HCT116 (cell line): Measurements from ENCODE around the gene UTS2. TPM values are rescaled to one million over a fixed set of nuclear protein-coding genes. Genes with fewer than 3 reads are reported as not detected.

Experiments
- ATAC-seq: fragments of 200-7000 bp; cut with Tn5 transposase; 2 replicates; pipeline ENCODE4 v1.9.1; 2020; ENCODE audit warnings: mild to moderate bottlenecking, moderate library complexity
- BruUV-seq: library from RNA; stranded (reverse); fragments of 400-500 nt; replicated peaks from 2 replicates; lab custom pipeline; 2021; lab: Mats Ljungman, UMichigan
- CTCF ChIA-PET: fragments of 300-600 bp; sonication (Branson Sonifier 250); formaldehyde crosslinking; loops from one replicate; lab custom pipeline; 2021; ENCODE audit warnings: antibody characterized with exemption; lab: Charles Lee
- POLR2A ChIA-PET: fragments of 300-600, 350-600 bp; sonication (Branson Sonifier 250); formaldehyde crosslinking; loops from one replicate; lab custom pipeline; 2021; ENCODE audit warnings: antibody characterized with exemption; lab: Charles Lee
- RAD21 ChIA-PET, 2 experiments: fragments of 300-600 bp; sonication (Branson Sonifier 250); formaldehyde crosslinking; loops; one replicate each; lab custom pipeline; 2023; ENCODE audit warnings: low total read pairs in 2 of 2; ENCODE audit not compliant: uncharacterized antibody in 2 of 2, unreplicated experiment in 2 of 2, low non-redundant PET in 1 of 2; lab: Charles Lee
- DNase-seq: peaks from one replicate; pipeline ENCODE4 v3.0.0-alpha.2; 2010; ENCODE audit warnings: low read depth, low spot score
- H2AFZ ChIP-seq: fragments of 200-600 bp; shearing (Covaris generic), sonication (generic); 2 replicates; pipeline ENCODE4 v1.6.1; 2017; ENCODE audit warnings: low read depth, mixed run types, mixed read lengths, antibody characterized with exemption, low read length; ENCODE audit not compliant: poor library complexity, severe bottlenecking
- H3K27ac ChIP-seq: 2 replicates; pipeline ENCODE4 v1.5.1; 2012; ENCODE audit warnings: low read depth, low read length
- H3K27me3 ChIP-seq: fragments of 200-600 bp; sonication (generic); 2 replicates; pipeline ENCODE4 v1.6.1; 2016; ENCODE audit warnings: mixed run types, low read length, mixed read lengths; ENCODE audit not compliant: insufficient read depth
- H3K36me3 ChIP-seq, 2 experiments: fragments of 200-500 bp in 1 of 2; fragments of 200-600 bp in 1 of 2; sonication (Bioruptor generic) in 1 of 2; sonication (generic) in 1 of 2; 2 replicates each; pipeline versions ENCODE4 v1.5.1 to v1.6.1; 2014 to 2016; ENCODE audit warnings: low read length in 2 of 2, inconsistent platforms in 1 of 2, mixed read lengths in 1 of 2, mixed run types in 1 of 2; ENCODE audit not compliant: insufficient read depth in 2 of 2, control insufficient read depth in 1 of 2
- H3K4me1 ChIP-seq, 2 experiments: fragments of 200-600 bp in 1 of 2; sonication (generic) in 1 of 2; 2 replicates each; pipeline versions ENCODE4 v1.5.1 to v1.6.1; 2012 to 2017; ENCODE audit warnings: low read length in 2 of 2, inconsistent platforms in 1 of 2, mild to moderate bottlenecking in 1 of 2, mixed read lengths in 1 of 2, mixed run types in 1 of 2, moderate library complexity in 1 of 2; ENCODE audit not compliant: insufficient read depth in 2 of 2, control insufficient read depth in 1 of 2
- H3K4me2 ChIP-seq: fragments of 200-600 bp; sonication (generic); 2 replicates; pipeline ENCODE4 v1.6.1; 2017; ENCODE audit warnings: mixed run types, low read length, mixed read lengths
- H3K4me3 ChIP-seq, 2 experiments: fragments of 200-600 bp in 1 of 2; sonication (generic) in 1 of 2; replicated peaks in 1 of 2; 2 replicates each; pipeline ENCODE4 v1.5.1; 2011 to 2016; ENCODE audit warnings: low read length in 2 of 2, control low read depth in 1 of 2, low read depth in 1 of 2, mild to moderate bottlenecking in 1 of 2, mixed read lengths in 1 of 2, mixed run types in 1 of 2
- H3K79me2 ChIP-seq: fragments of 200-600 bp; sonication (generic); 2 replicates; pipeline ENCODE4 v1.6.1; 2017; ENCODE audit warnings: mild to moderate bottlenecking, mixed run types, low read length, moderate library complexity, mixed read lengths; ENCODE audit not compliant: insufficient read depth
- H3K9ac ChIP-seq: fragments of 200-600 bp; sonication (generic); 2 replicates; pipeline ENCODE4 v1.6.1; 2016; ENCODE audit warnings: low read length, mixed read lengths
- H3K9me2 ChIP-seq: fragments of 200-600 bp; sonication (generic), shearing (Covaris generic); 2 replicates; pipeline ENCODE4 v1.6.1; 2017; ENCODE audit warnings: mixed run types, mild to moderate bottlenecking, moderate library complexity; ENCODE audit not compliant: insufficient read depth
- H3K9me3 ChIP-seq, 2 experiments: fragments of 200-500 bp in 1 of 2; fragments of 200-600 bp in 1 of 2; sonication (Bioruptor generic) in 1 of 2; sonication (generic) in 1 of 2; 2 replicates each; pipeline ENCODE4 v1.6.1; 2014 to 2017; ENCODE audit warnings: low read length in 2 of 2, mixed read lengths in 2 of 2, inconsistent platforms in 1 of 2, low read depth in 1 of 2, mild to moderate bottlenecking in 1 of 2, mixed run types in 1 of 2, moderate library complexity in 1 of 2; ENCODE audit not compliant: control insufficient read depth in 1 of 2, insufficient read depth in 1 of 2
- H4K20me1 ChIP-seq: fragments of 200-600 bp; sonication (generic), shearing (Covaris generic); 2 replicates; pipeline ENCODE4 v1.6.1; 2017; ENCODE audit warnings: mixed run types, mild to moderate bottlenecking, moderate library complexity; ENCODE audit not compliant: insufficient read depth
- ATF3 ChIP-seq: IDR thresholded peaks from 2 replicates; pipeline ENCODE4 v1.6.1; 2012
- CEBPB ChIP-seq: IDR thresholded peaks from 2 replicates; pipeline ENCODE4 v1.6.1; 2012; ENCODE audit warnings: low read depth
- ELF1 ChIP-seq: IDR thresholded peaks from 2 replicates; pipeline ENCODE4 v1.6.1; 2012; ENCODE audit warnings: low read depth, borderline replicate concordance
- JUND ChIP-seq: IDR thresholded peaks from 2 replicates; pipeline ENCODE4 v1.6.1; 2012
- POLR2A ChIP-seq: IDR thresholded peaks from 2 replicates; pipeline ENCODE4 v1.7.0; 2011; ENCODE audit warnings: borderline replicate concordance; ENCODE audit not compliant: insufficient read depth, insufficient read length; ENCODE audit errors: extremely low read depth
- POLR2AphosphoS5 ChIP-seq: IDR thresholded peaks from 2 replicates; pipeline ENCODE4 v1.6.1; 2011; ENCODE audit warnings: mild to moderate bottlenecking, low read depth, low read length, moderate library complexity
- RAD21 ChIP-seq: IDR thresholded peaks from 2 replicates; pipeline ENCODE4 v1.6.1; 2012; ENCODE audit warnings: low read depth, mild to moderate bottlenecking
- REST ChIP-seq: IDR thresholded peaks from 2 replicates; pipeline ENCODE4 v1.6.1; 2012; ENCODE audit warnings: low read depth
- SIN3A ChIP-seq: IDR thresholded peaks from 2 replicates; pipeline ENCODE4 v1.6.1; 2012; ENCODE audit warnings: low read depth
- SP1 ChIP-seq: IDR thresholded peaks from 2 replicates; pipeline ENCODE4 v1.6.1; 2012; ENCODE audit warnings: low read depth
- SRF ChIP-seq: IDR thresholded peaks from 2 replicates; pipeline ENCODE4 v1.6.1; 2012; ENCODE audit warnings: low read depth
- YY1 ChIP-seq: IDR thresholded peaks from 2 replicates; pipeline ENCODE4 v1.6.1; 2011; ENCODE audit warnings: low read length, low read depth, moderate library complexity, mild to moderate bottlenecking; ENCODE audit not compliant: insufficient replicate concordance; ENCODE audit errors: extremely low read depth
- ZNF274 ChIP-seq: fragments of 200-500 bp; sonication (Bioruptor generic); IDR thresholded peaks from 2 replicates; pipeline ENCODE4 v1.6.1; 2014; ENCODE audit warnings: mild to moderate bottlenecking, low read depth, low read length, inconsistent platforms
- intact Hi-C: fragments of 100-400 bp; cut with micrococcal nuclease; formaldehyde crosslinking; loops from 2 replicates; pipeline ENCODE4 v1.10.0; 2022
- total RNA-seq: library from RNA; stranded (reverse); gene quantifications from one replicate; pipeline ENCODE4 v1.2.1, GENCODE V29; 2021; ENCODE audit not compliant: unreplicated experiment

The UTS2 gene
- total RNA-seq, 1 experiment from 2014 or later, result 3.0 TPM

GRCh38 chr1:7853684-7854026 lies 790 bp upstream of the UTS2 start:
- Histone ChIP-seq H3K9me3 (no peaks in the 10 kb centered on the region), H3K4me2 (no peak overlapping the region), H3K27ac (no peak overlapping the region), H3K4me3 (no peak overlapping the region), H3K36me3 (no peaks in the 10 kb centered on the region), H2AFZ (no peak overlapping the region), H3K9me2 (no peaks in the 10 kb centered on the region), H3K27me3 (no peaks in the 10 kb centered on the region), H3K4me1 (no peaks in the 10 kb centered on the region), H3K9ac (no peak overlapping the region), H4K20me1 (no peaks in the 10 kb centered on the region), H3K79me2 (no peaks in the 10 kb centered on the region)
- intact Hi-C loops, result no loop called here
- ATAC-seq, result no peak
- POLR2A ChIA-PET, result no interaction called here
- CTCF ChIA-PET, result no interaction called here
- RAD21 ChIA-PET, result no interaction called here
- TF ChIP-seq ATF3 (no peak), POLR2AphosphoS5 (no peak), SIN3A (no peak), YY1 (no peak), POLR2A (no peak), ELF1 (no peak), SRF (no peak), REST (no peak), SP1 (no peak), CEBPB (no peak), ZNF274 (no peak), JUND (no peak), RAD21 (no peak)
- no TSS peak for BruUV-seq
- DNase-seq, result no peak
